ENCODE measurements around the gene AVEN. TPM values are rescaled to one million over a fixed set of nuclear protein-coding genes. Genes with fewer than 3 reads are reported as not detected.

The AVEN gene
- total RNA-seq, 1 experiment from 2014 or later = 3.1 TPM

- CTCF ChIA-PET = no interaction called here
- BruUV-seq (replicated peaks) = no TSS peak
- H3K27me3 Mint-ChIP-seq (ENCODE audit: unreplicated experiment) = no peaks in the 10 kb centered on the region
Measured at GRCh38 chr15:33840615-33841014, 198.4 kb downstream of the AVEN start.

DNA sequence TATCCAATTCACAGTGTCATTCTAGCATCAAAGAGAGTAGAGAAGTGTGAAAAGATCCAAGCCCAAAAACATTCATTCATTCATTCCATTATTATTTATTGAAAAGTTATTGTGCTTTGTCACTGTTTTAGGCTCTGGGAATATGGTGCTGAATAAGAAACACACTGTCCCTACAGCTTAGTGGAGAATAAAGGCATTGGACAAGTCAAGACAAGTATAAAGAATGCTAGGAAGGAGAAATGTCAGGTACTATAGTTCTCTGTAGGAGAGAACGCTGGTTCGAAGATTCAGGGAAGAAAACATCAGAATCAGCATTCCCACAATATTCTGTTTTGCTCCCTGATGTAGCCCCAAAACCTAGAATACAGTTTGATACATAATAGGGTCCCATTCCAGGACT, 199.5 kb downstream of the AVEN start:
- no peaks in the 10 kb centered on the region for H3K4me1 Mint-ChIP-seq (ENCODE audit: low read depth, unreplicated experiment)
- no peak overlapping the region for H3K4me3 Mint-ChIP-seq (ENCODE audit: low read depth, unreplicated experiment)
- no peaks in the 10 kb centered on the region for H3K27me3 Mint-ChIP-seq (ENCODE audit: unreplicated experiment)
- H3K9me3 Mint-ChIP-seq (ENCODE audit: low read depth, unreplicated experiment) = no peaks in the 10 kb centered on the region
- no peak for DNase-seq
- no peaks in the 10 kb centered on the region for H3K36me3 Mint-ChIP-seq (ENCODE audit: insufficient read depth, unreplicated experiment)
- BruUV-seq (replicated peaks) = no TSS peak
- no peak overlapping the region for H3K27ac Mint-ChIP-seq (ENCODE audit: unreplicated experiment)
- TF ChIP-seq CTCF (IDR thresholded peaks at IDR 0.05; ENCODE audit: unreplicated experiment) = no peak
- CTCF ChIA-PET = no interaction called here
- intact Hi-C loops (cut with micrococcal nuclease; ENCODE audit: unreplicated experiment) = no loop called here

More at GRCh38 chr15:33840615-33841014, 198.4 kb downstream of the AVEN start:
- H3K4me1 Mint-ChIP-seq (ENCODE audit: low read depth, unreplicated experiment) = no peaks in the 10 kb centered on the region
- no peak for DNase-seq
- H3K27ac Mint-ChIP-seq (ENCODE audit: unreplicated experiment) = no peak overlapping the region
- no peaks in the 10 kb centered on the region for H3K36me3 Mint-ChIP-seq (ENCODE audit: insufficient read depth, unreplicated experiment)
- H3K4me3 Mint-ChIP-seq (ENCODE audit: low read depth, unreplicated experiment) = no peak overlapping the region
- no peaks in the 10 kb centered on the region for H3K9me3 Mint-ChIP-seq (ENCODE audit: low read depth, unreplicated experiment)
- TF ChIP-seq CTCF (IDR thresholded peaks at IDR 0.05; ENCODE audit: unreplicated experiment) = no peak
- intact Hi-C loops (cut with micrococcal nuclease; ENCODE audit: unreplicated experiment) = no loop called here

DNA sequence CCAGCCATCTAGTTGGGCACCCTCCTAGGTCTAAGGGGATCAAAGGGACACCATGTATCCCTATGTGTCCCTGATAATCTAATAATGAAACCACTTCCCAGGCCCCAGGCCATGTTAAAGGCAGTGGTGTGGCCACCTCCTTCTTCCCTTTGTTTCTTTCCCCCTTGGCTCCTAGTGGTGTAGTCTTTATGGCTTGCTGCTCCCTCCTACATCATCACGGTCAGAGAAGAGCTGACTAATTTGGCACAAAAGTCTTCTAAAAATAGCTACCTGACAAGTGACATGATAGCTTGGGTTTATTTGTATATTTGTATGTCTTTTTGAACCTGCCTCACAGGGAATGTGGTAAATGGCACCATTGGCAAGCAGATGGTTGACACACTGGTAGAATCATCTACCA, 201.7 kb downstream of the AVEN start:
- no peaks in the 10 kb centered on the region for H3K27me3 Mint-ChIP-seq (ENCODE audit: unreplicated experiment)
- intact Hi-C loops (cut with micrococcal nuclease; ENCODE audit: unreplicated experiment) = no loop called here
- no peaks in the 10 kb centered on the region for H3K9me3 Mint-ChIP-seq (ENCODE audit: low read depth, unreplicated experiment)
- H3K4me1 Mint-ChIP-seq (ENCODE audit: low read depth, unreplicated experiment) = no peaks in the 10 kb centered on the region
- no peak overlapping the region for H3K4me3 Mint-ChIP-seq (ENCODE audit: low read depth, unreplicated experiment)
- H3K36me3 Mint-ChIP-seq (ENCODE audit: insufficient read depth, unreplicated experiment) = no peaks in the 10 kb centered on the region
- DNase-seq = no peak
- H3K27ac Mint-ChIP-seq (ENCODE audit: unreplicated experiment) = no peak overlapping the region
- BruUV-seq (replicated peaks) = no TSS peak
- TF ChIP-seq CTCF (IDR thresholded peaks at IDR 0.05; ENCODE audit: unreplicated experiment) = no peak
- CTCF ChIA-PET = no interaction called here

DNA sequence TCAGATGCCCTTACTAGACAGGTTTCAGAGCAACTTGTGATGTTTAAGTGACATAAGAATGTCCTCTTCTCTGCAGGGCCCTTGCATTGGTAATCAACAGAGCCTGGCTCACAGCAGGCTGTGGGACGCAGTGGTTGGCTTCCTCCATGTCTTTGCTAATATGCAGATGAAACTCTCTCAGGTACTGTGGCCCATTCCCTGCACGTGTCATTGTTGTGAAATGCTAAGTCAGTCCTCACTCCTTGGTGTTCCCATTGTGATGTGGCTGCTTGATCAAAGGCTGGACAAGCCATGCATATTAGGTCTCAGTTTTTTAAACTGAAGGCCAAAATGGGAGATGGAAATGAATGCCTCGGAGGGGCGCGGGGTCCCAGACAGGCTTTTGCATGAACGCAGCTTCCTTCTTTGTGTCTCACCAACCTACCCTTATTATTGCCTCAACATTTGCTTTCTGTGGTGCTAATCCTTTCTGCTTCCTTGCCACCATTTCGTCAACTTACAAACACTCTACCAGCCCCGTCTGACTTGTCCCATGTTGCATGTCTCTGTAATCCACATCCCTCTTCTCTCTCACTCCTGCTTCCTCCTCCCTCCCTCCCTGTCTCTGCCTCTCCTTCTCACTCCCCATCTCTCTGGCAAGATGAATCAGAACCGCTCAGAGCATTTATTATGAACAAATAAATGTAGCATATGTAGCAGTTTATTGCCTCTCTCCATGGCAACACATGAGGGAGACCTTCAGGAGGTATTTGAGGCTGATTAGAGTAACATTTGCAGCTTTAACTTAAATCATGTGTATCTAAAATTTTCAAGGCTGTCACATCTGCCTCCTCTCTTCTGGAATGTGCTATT, 203.9 kb downstream of the AVEN start:
- BruUV-seq (replicated peaks) = no TSS peak
- Mint-ChIP-seq H3K27me3 (ENCODE audit: unreplicated experiment) (no peaks in the 10 kb centered on the region), H3K4me3 (ENCODE audit: low read depth, unreplicated experiment) (no peak overlapping the region), H3K27ac (ENCODE audit: unreplicated experiment) (no peak overlapping the region), H3K36me3 (ENCODE audit: insufficient read depth, unreplicated experiment) (no peaks in the 10 kb centered on the region), H3K9me3 (ENCODE audit: low read depth, unreplicated experiment) (no peaks in the 10 kb centered on the region), H3K4me1 (ENCODE audit: low read depth, unreplicated experiment) (no peaks in the 10 kb centered on the region)
- CTCF ChIA-PET = no interaction called here
- intact Hi-C loops (cut with micrococcal nuclease; ENCODE audit: unreplicated experiment) = no loop called here
- TF ChIP-seq CTCF (IDR thresholded peaks at IDR 0.05; ENCODE audit: unreplicated experiment) = no peak
- no peak for DNase-seq

Measured in Calu3 (cell line).